ENCODE results near the gene IFNA7.
A peak's percentile ranks its signal among the peaks of the same experiment; 100 is the strongest.
"Not testable (repeated sequence)": the region's sequence is repeated elsewhere in the genome, so short reads cannot be mapped to it uniquely, and the experiment has no call there.

IFNA7 gene

GRCh38 chr9:21194867-21195776 lies 6.9 kb downstream of the IFNA7 start:
- H3K27ac ChIP-seq; H3K4me3 ChIP-seq; DNase-seq (ENCODE audit: low spot score): not testable (repeated sequence)
- peak; percentile 26 for TF ChIP-seq CTCF (IDR thresholded peaks at IDR 0.05)

DNA sequence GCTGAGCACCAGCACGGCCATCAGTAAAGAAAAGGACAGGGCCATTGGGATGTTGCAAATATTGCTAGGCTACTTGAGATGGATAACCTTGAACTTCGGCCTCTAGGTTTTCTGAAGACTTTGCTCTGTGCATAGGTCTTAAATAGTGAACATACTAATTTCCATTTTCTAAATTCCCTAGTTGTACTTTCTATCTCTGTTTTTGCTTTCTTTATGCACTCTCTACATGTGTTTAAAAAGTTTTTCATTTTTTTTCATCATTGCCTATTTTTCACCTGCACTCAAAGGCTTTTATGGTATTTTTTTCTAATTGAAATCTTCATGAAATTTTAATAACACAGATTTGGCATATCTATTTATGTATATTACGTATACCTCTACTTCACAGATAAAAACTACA lies 14.5 kb downstream of the IFNA7 start, which contains the start of gene IFNA4:
Gene IFNA4, minus strand, starts transcription at position 101 of the 400 bp plus-strand sequence. Its CDS starts 56 bp downstream, at position 45.
- DNase-seq (ENCODE audit: low spot score); H3K27ac ChIP-seq; H3K4me3 ChIP-seq: not testable (repeated sequence)

DNA sequence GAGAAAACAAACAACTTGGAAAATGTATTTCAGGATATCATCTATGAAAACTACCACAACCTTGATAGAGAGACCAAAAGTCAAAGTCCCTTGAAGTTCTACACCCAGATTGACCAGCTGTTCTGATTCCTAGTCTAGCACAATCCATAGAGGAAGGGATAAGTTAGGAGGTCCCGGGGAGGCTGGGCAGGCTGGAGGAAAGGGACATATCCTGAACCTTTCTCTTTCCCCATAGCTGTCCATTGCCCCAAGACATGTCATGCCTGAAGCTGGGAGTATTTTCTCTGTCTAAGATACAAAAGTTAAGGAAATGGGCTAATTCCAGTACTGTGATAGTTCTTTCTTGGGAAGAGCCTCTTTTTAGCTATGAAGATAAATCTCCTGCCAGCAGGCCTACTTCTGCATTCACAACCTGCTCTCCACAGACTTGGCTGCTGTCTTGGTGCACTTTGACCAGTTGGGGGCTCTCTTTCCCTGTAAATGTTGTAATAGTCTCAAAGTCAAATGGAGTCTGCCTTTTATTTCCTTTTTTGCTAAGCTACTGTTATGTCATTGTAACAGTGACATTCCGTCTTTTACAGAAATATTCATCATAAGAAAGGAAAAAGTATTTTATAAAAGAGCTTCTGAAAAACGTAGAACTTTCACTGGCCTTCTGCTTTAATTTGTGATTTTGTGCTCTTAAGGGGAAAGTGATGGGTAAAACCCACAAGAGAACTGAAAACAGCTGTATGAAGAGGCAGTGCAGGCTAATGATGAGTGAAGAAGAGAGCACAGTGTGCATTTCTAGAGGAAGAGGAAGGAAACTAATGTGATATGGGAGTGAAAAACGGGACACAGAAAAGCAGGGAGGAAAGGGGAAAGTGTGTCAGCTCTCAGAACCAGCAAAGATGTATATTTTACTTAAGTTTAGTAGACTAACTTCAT lies 18.9 kb downstream of the IFNA7 start:
- DNase-seq (ENCODE audit: low spot score); H3K4me3 ChIP-seq; H3K27ac ChIP-seq: not testable (repeated sequence)

GRCh38 chr9:21174671-21175070 lies 27.3 kb downstream of the IFNA7 start:
- no peak for TF ChIP-seq CTCF (IDR thresholded peaks at IDR 0.05)
- Histone ChIP-seq H3K27ac (no peak overlapping the region), H3K4me3 (no peak overlapping the region)
- DNase-seq (ENCODE audit: low spot score): no peak

GRCh38 chr9:21172156-21172555 lies 29.8 kb downstream of the IFNA7 start:
- Histone ChIP-seq H3K4me3 (no peak overlapping the region), H3K27ac (no peak overlapping the region)
- no peak for DNase-seq (ENCODE audit: low spot score)
- no peak for TF ChIP-seq CTCF (IDR thresholded peaks at IDR 0.05)

DNA sequence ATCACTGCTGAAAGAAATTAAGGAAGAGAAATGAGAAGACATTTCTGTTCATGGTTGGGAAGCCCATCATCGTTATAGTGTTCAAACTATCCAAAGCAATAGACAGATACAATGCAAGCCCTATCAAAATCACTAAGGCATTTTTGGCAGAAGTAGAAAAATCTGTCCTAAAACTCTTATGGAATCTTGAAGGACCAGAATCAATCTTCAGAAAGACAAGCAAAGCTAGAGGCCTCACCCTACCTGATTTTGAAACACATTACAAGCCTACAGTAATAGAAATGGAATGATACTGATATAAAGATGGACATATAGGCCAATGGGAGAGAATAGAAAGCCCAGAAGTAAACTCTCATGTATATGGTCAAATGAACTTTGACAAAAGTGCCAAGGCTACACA lies 30.7 kb downstream of the IFNA7 start:
- no peak for DNase-seq (ENCODE audit: low spot score)
- no peak for TF ChIP-seq CTCF (IDR thresholded peaks at IDR 0.05)
- H3K27ac ChIP-seq: no peak overlapping the region
- H3K4me3 ChIP-seq: no peak overlapping the region

DNA sequence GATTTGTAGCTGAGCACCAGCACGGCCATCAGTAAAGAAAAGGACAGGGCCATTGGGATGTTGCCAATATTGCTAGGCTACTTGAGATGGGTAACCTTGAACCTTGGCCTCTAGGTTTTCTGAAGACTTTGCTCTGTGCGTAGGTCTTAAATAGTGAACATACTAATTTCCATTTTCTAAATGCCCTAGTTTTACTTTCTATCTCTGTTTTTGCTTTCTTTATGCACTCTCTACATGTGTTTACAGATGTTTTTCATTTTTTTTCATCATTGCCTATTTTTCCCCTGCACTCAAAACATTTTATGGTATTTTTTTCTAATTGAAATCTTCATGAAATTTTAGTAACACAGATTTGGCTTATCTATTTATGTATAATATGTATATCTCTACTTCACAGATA lies 35.4 kb downstream of the IFNA7 start, which contains the start of gene IFNA21:
Gene IFNA21, minus strand, starts transcription at position 101 of the 400 bp plus-strand sequence. Its CDS starts 48 bp downstream, at position 53.
- H3K27ac ChIP-seq; H3K4me3 ChIP-seq; DNase-seq (ENCODE audit: low spot score): not testable (repeated sequence)

DNA sequence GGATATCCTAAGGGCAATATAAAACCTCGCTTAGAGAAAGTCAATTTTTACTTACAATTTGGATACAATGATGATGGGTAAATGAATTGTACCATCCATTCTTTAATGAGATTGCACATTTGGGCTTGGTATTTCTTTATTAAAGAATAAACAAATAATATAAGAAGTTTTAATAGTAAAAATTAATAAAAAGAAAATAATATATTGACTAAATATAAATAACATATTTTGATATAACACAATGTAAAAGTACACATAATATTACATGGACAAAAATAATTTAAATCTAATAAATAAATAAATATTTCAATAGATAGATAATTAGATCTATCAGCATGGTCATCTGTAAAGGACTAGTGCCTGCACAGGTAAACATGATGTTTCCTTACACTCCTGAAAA lies 36.5 kb downstream of the IFNA7 start:
- no peak for DNase-seq (ENCODE audit: low spot score)
- Histone ChIP-seq H3K27ac (no peak overlapping the region), H3K4me3 (no peak overlapping the region)
- TF ChIP-seq CTCF (IDR thresholded peaks at IDR 0.05): no peak

Measured in coronary artery (tissue), 2 donors.